ENCODE results near the gene VPS8.
"Not testable (repeated sequence)": the region's sequence is repeated elsewhere in the genome, so short reads cannot be mapped to it uniquely, and the experiment has no call there.

The VPS8 gene

DNA sequence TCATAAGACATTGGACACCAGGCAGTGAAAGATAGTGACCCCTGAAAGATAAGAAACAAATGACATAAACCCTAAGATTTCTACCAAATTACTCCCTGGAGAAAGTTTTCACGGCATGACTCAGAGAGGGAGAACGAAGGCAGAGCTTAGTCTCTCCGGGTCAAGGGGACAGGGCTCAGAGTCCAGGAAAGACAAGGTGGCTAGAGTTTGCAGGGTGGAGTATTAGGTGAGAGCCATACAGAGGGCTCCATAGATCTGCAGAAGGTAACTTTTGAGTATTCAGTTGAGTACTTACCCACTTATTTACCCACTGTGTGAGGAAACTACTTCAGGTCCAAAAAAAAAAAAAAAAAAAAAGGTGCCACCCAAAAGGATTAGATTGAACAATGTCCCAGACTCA, 197.7 kb downstream of the VPS8 start:
- TF ChIP-seq CTCF (IDR thresholded peaks at IDR 0.05; ENCODE audit: low read depth, low read length), result no peak
- DNase-seq (ENCODE audit: low read depth in 2 of 2), result no peak
- no peak overlapping the region for H3K4me3 ChIP-seq (replicated peaks in 1 of 2; ENCODE audit: low read depth in 2 of 2, low read length in 2 of 2)

DNA sequence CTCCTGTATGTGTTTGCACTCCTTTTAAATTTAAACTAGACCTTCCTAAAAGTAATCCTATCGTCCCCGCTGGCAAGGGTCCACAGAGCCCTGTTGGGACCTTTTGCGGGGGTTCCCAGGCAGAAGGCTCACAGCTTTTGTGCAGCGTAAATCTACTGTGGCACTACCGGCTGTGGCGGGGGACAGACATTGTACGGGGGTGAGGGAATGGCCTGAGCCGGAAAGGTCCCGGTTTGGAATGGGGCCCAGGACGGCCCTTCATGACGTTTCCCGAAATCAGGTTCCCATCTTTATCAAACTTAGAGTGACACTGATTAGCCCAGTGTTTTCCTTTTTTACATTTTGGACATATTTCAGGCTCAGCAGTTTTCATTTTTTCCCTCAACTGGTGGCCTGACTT, 205.6 kb downstream of the VPS8 start:
- DNase-seq (ENCODE audit: low read depth in 2 of 2); H3K4me3 ChIP-seq (replicated peaks in 1 of 2; ENCODE audit: low read depth in 2 of 2, low read length in 2 of 2): not testable (repeated sequence)

GRCh38 chr3:185017996-185018395, 206.0 kb downstream of the VPS8 start:
- H3K4me3 ChIP-seq (replicated peaks in 1 of 2; ENCODE audit: low read depth in 2 of 2, low read length in 2 of 2); DNase-seq (ENCODE audit: low read depth in 2 of 2): not testable (repeated sequence)

DNA sequence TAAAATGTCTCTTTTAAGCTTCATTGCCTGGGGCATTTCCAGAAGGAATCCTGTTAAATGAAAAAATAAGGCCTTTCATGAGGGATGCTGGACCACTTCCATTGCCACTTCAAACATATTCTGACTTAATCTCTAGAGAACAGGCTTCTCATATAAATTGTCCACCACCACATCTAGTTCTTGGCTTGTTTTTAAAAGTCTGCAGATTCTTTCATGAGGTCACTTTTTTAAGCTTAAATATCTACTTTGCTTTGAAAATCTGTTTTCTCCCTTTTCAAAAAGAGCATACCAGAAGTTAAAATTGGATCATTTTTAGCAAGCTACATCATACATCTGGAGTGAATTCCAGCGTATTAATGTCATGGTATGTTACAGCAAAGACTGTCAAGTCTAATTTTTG, 209.3 kb downstream of the VPS8 start:
- peak in 1 of 2 donors; percentile 4 for DNase-seq (ENCODE audit: low read depth in 2 of 2)

DNA sequence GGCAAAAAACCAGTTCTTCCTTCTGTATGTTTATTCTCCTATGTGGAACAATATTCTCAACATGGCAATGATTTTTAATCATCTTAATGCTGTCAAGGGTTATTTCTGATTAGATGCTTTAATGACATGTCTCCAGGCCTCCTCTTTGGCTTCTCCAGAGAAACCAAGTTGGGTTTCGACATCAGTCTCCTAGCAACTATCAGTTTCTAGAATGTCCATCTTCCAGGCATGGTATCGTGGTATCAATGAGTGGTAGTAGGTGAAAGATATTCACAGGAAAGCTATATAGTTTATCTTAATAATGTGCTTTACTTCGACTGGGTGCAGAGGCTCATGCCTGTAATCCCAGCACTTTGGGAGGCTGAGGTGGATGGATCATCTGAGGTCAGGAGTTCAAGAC, 212.4 kb downstream of the VPS8 start:
- TF ChIP-seq CTCF (IDR thresholded peaks at IDR 0.05; ENCODE audit: low read depth, low read length), result no peak
- DNase-seq (ENCODE audit: low read depth in 2 of 2), result peak in 1 of 2 donors; percentile 7

More for the DNA sequence above, 209.3 kb downstream of the VPS8 start:
- no peak for TF ChIP-seq CTCF (IDR thresholded peaks at IDR 0.05; ENCODE audit: low read depth, low read length)
- H3K4me3 ChIP-seq (replicated peaks in 1 of 2; ENCODE audit: low read depth in 2 of 2, low read length in 2 of 2), result no peak overlapping the region

DNA sequence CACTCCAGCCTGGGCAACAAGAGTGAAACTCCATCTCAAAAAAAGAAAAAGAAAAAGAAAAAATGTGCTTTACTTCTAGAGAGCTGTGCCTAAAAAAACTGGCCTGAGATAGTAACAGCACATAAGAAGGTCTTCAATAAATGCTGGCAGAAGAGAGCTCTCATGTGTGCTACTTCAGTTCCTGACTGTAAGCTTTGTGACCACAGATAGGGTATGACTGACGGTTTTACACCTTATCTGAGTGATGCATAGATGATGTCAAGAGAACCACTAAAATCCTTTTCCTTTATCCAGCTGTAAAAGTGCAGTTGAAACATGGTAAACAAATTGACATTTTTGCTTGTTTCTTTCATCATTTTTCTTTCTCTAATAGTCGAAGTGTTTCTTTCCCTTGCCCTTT, 213.0 kb downstream of the VPS8 start:
- no peak for TF ChIP-seq CTCF (IDR thresholded peaks at IDR 0.05; ENCODE audit: low read depth, low read length)
- peak in 1 of 2 donors; percentile 7 for DNase-seq (ENCODE audit: low read depth in 2 of 2)
- no peak overlapping the region for H3K4me3 ChIP-seq (replicated peaks in 1 of 2; ENCODE audit: low read depth in 2 of 2, low read length in 2 of 2)

More for the DNA sequence above, 212.4 kb downstream of the VPS8 start:
- H3K4me3 ChIP-seq (replicated peaks in 1 of 2; ENCODE audit: low read depth in 2 of 2, low read length in 2 of 2), result no peak overlapping the region

- H3K4me3 ChIP-seq (replicated peaks in 1 of 2; ENCODE audit: low read depth in 2 of 2, low read length in 2 of 2), result no peak overlapping the region
- no peak for TF ChIP-seq CTCF (IDR thresholded peaks at IDR 0.05; ENCODE audit: low read depth, low read length)
- no peak for DNase-seq (ENCODE audit: low read depth in 2 of 2)
Observed at GRCh38 chr3:185028121-185028520, 216.2 kb downstream of the VPS8 start.

GRCh38 chr3:185029086-185029485, 217.1 kb downstream of the VPS8 start:
- H3K4me3 ChIP-seq (replicated peaks in 1 of 2; ENCODE audit: low read depth in 2 of 2, low read length in 2 of 2), result no peak overlapping the region
- TF ChIP-seq CTCF (IDR thresholded peaks at IDR 0.05; ENCODE audit: low read depth, low read length), result no peak

More at GRCh38 chr3:185029086-185029485, 217.1 kb downstream of the VPS8 start:
- DNase-seq (ENCODE audit: low read depth in 2 of 2), result no peak
